SK-N-SH treated with all-trans-retinoic acid at 6 μM for 48 hours (cell line): Measurements from ENCODE around the gene RTN4R.

Experiments
- ATAC-seq: fragments of 200-7000 bp; cut with Tn5 transposase; 3 replicates; pipeline ENCODE4 v1.9.1; 2020; ENCODE audit warnings: mild to moderate bottlenecking, moderate library complexity
- ARNTL ChIP-seq: fragments of 450-650 bp; formaldehyde crosslinking; IDR thresholded peaks from 2 replicates; pipeline ENCODE4 v1.5.0; 2020; ENCODE audit warnings: low read depth, mild to moderate bottlenecking, moderate library complexity, borderline replicate concordance
- BACH2 ChIP-seq: fragments of 250-450 bp; sonication (Bioruptor Pico); IDR thresholded peaks from 2 replicates; pipeline ENCODE4 v1.9.0; 2021; ENCODE audit warnings: mild to moderate bottlenecking, borderline replicate concordance
- ESRRG ChIP-seq: fragments of 250-450 bp; sonication (Bioruptor Pico); IDR thresholded peaks from 2 replicates; pipeline ENCODE4 v1.6.1; 2021; ENCODE audit warnings: mild to moderate bottlenecking
- ISL1 ChIP-seq: fragments of 250-450 bp; sonication (Bioruptor Pico); IDR thresholded peaks from 2 replicates; pipeline ENCODE4 v2.1.2; 2022; ENCODE audit warnings: mild to moderate bottlenecking, moderate library complexity
- OSR1 ChIP-seq: fragments of 250-450 bp; sonication (Bioruptor Pico); IDR thresholded peaks from 2 replicates; pipeline ENCODE4 v1.8.0; 2022; ENCODE audit warnings: moderate library complexity, mild to moderate bottlenecking, inconsistent platforms
- PPARA ChIP-seq: fragments of 250-450 bp; sonication (Bioruptor Pico); IDR thresholded peaks from 2 replicates; pipeline ENCODE4 v1.5.0; 2020; ENCODE audit warnings: mild to moderate bottlenecking, borderline replicate concordance
- SNAI2 ChIP-seq: fragments of 250-450 bp; sonication (Bioruptor Pico); IDR thresholded peaks from 2 replicates; pipeline ENCODE4 v1.5.0; 2020; ENCODE audit warnings: mild to moderate bottlenecking, moderate library complexity
- TCF4 ChIP-seq: fragments of 250-450 bp; sonication (Bioruptor Pico); IDR thresholded peaks from 2 replicates; pipeline ENCODE4 v1.8.0; 2021; ENCODE audit warnings: mild to moderate bottlenecking, moderate library complexity, borderline replicate concordance
- TOX ChIP-seq: fragments of 250-450 bp; sonication (Bioruptor Pico); IDR thresholded peaks from 2 replicates; pipeline ENCODE4 v1.8.0; 2021; ENCODE audit warnings: mild to moderate bottlenecking, moderate library complexity, borderline replicate concordance
- ZC3H10 ChIP-seq: fragments of 250-450 bp; sonication (Bioruptor Pico); IDR thresholded peaks from 2 replicates; pipeline ENCODE4 v1.5.1; 2021; ENCODE audit warnings: mild to moderate bottlenecking, moderate library complexity
- ZFP3 ChIP-seq: fragments of 250-450 bp; sonication (Bioruptor Pico); IDR thresholded peaks from 2 replicates; pipeline ENCODE4 v1.5.0; 2020; ENCODE audit warnings: mild to moderate bottlenecking, moderate library complexity
- ZFP30 ChIP-seq: fragments of 450-650 bp; formaldehyde crosslinking; IDR thresholded peaks from 2 replicates; pipeline ENCODE4 v1.5.0; 2022; ENCODE audit warnings: mild to moderate bottlenecking, moderate library complexity
- ZNF565 ChIP-seq: fragments of 450-650 bp; formaldehyde crosslinking; conservative IDR thresholded peaks from 2 replicates; pipeline ENCODE4 v1.5.0; 2020; ENCODE audit warnings: low read depth, mild to moderate bottlenecking, moderate library complexity
- ZNF70 ChIP-seq: fragments of 450-650 bp; formaldehyde crosslinking; IDR thresholded peaks from 2 replicates; pipeline ENCODE4 v1.5.0; 2020; ENCODE audit warnings: mild to moderate bottlenecking, moderate library complexity
- ZNF8 ChIP-seq: fragments of 450-650 bp; formaldehyde crosslinking; IDR thresholded peaks from 2 replicates; pipeline ENCODE4 v1.5.0; 2020; ENCODE audit warnings: mild to moderate bottlenecking, moderate library complexity
- TF ChIP-seq, protein P1 (sequence below): fragments of 250-450 bp; sonication (Bioruptor Pico); IDR thresholded peaks from 2 replicates; pipeline ENCODE4 v1.5.1; 2021; ENCODE audit warnings: mild to moderate bottlenecking, moderate library complexity
- TF ChIP-seq, protein P2 (sequence below): fragments of 250-450 bp; sonication (Bioruptor Pico); IDR thresholded peaks from 2 replicates; pipeline ENCODE4 v1.5.1; 2020; ENCODE audit warnings: low read depth, mild to moderate bottlenecking, moderate library complexity
- TF ChIP-seq, protein P3 (sequence below): fragments of 250-450 bp; sonication (Bioruptor Pico); IDR thresholded peaks from 2 replicates; pipeline ENCODE4 v1.8.0; 2021; ENCODE audit warnings: low read depth, mild to moderate bottlenecking, moderate library complexity, borderline replicate concordance
- TF ChIP-seq, protein P4 (sequence below): fragments of 250-450 bp; sonication (Bioruptor Pico); IDR thresholded peaks from 2 replicates; pipeline ENCODE4 v1.8.0; 2020; ENCODE audit warnings: mild to moderate bottlenecking, moderate library complexity, borderline replicate concordance
- TF ChIP-seq, protein P5 (sequence below): fragments of 250-450 bp; sonication (Bioruptor Pico); IDR thresholded peaks from 2 replicates; pipeline ENCODE4 v1.5.0; 2020; ENCODE audit warnings: mild to moderate bottlenecking, moderate library complexity

RTN4R gene

DNA sequence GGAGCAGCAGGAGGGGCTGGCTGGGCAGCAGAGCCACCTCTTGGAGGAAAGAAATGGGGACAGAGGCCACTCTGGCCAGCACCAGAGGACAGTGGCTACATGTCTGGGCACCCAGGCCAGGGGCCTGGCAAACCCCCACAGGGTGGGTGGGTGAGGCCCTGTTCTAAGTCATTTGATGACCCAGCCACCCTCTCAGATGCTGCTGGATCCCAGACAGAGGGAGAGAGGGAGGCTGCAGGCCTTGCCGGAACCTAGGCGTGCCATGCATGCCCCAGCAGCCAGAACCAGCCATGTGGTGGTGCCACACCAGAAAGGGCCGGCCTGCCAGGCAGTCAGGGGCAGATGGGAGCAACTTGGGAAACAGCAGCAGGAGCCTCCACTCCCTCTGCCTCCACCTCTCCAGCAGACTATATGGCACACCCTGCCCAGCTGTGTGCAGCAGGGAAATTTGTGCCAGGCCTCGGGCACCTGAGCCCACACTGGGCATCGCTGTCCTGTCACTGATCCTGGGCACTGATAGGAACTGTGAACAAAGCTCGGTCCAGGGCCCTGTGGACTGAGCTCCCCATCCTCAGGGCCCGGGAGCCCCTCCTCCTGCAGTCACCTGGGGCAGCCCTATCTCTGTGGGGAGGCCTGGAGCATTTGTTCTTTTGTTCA, 45.2 kb downstream of the RTN4R start:
- TF ChIP-seq ZNF70 (CRISPR knock-in tag) (no peak), ZFP3 (CRISPR knock-in tag) (no peak), ZFP30 (CRISPR knock-in tag) (no peak), TCF4 (CRISPR knock-in tag) (no peak), PPARA (CRISPR knock-in tag) (no peak), BACH2 (CRISPR knock-in tag) (no peak), SNAI2 (CRISPR knock-in tag) (no peak), OSR1 (CRISPR knock-in tag) (no peak), TOX (CRISPR knock-in tag) (no peak), ISL1 (no peak), ESRRG (no peak), ZNF8 (CRISPR knock-in tag) (no peak), ARNTL (CRISPR knock-in tag) (no peak), ZNF565 (CRISPR knock-in tag) (no peak)
- TF ChIP-seq, protein P1, sequence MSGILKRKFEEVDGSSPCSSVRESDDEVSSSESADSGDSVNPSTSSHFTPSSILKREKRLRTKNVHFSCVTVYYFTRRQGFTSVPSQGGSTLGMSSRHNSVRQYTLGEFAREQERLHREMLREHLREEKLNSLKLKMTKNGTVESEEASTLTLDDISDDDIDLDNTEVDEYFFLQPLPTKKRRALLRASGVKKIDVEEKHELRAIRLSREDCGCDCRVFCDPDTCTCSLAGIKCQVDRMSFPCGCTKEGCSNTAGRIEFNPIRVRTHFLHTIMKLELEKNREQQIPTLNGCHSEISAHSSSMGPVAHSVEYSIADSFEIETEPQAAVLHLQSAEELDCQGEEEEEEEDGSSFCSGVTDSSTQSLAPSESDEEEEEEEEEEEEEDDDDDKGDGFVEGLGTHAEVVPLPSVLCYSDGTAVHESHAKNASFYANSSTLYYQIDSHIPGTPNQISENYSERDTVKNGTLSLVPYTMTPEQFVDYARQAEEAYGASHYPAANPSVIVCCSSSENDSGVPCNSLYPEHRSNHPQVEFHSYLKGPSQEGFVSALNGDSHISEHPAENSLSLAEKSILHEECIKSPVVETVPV (CRISPR knock-in tag) = no peak
- TF ChIP-seq, protein P2, sequence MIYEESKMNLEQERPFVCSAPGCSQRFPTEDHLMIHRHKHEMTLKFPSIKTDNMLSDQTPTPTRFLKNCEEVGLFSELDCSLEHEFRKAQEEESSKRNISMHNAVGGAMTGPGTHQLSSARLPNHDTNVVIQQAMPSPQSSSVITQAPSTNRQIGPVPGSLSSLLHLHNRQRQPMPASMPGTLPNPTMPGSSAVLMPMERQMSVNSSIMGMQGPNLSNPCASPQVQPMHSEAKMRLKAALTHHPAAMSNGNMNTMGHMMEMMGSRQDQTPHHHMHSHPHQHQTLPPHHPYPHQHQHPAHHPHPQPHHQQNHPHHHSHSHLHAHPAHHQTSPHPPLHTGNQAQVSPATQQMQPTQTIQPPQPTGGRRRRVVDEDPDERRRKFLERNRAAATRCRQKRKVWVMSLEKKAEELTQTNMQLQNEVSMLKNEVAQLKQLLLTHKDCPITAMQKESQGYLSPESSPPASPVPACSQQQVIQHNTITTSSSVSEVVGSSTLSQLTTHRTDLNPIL (CRISPR knock-in tag) = no peak
- TF ChIP-seq, protein P3, sequence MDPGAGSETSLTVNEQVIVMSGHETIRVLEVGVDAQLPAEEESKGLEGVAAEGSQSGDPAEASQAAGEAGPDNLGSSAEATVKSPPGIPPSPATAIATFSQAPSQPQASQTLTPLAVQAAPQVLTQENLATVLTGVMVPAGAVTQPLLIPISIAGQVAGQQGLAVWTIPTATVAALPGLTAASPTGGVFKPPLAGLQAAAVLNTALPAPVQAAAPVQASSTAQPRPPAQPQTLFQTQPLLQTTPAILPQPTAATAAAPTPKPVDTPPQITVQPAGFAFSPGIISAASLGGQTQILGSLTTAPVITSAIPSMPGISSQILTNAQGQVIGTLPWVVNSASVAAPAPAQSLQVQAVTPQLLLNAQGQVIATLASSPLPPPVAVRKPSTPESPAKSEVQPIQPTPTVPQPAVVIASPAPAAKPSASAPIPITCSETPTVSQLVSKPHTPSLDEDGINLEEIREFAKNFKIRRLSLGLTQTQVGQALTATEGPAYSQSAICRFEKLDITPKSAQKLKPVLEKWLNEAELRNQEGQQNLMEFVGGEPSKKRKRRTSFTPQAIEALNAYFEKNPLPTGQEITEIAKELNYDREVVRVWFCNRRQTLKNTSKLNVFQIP (CRISPR knock-in tag) = no peak
- TF ChIP-seq, protein P4, sequence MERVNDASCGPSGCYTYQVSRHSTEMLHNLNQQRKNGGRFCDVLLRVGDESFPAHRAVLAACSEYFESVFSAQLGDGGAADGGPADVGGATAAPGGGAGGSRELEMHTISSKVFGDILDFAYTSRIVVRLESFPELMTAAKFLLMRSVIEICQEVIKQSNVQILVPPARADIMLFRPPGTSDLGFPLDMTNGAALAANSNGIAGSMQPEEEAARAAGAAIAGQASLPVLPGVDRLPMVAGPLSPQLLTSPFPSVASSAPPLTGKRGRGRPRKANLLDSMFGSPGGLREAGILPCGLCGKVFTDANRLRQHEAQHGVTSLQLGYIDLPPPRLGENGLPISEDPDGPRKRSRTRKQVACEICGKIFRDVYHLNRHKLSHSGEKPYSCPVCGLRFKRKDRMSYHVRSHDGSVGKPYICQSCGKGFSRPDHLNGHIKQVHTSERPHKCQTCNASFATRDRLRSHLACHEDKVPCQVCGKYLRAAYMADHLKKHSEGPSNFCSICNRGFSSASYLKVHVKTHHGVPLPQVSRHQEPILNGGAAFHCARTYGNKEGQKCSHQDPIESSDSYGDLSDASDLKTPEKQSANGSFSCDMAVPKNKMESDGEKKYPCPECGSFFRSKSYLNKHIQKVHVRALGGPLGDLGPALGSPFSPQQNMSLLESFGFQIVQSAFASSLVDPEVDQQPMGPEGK = no peak

DNA sequence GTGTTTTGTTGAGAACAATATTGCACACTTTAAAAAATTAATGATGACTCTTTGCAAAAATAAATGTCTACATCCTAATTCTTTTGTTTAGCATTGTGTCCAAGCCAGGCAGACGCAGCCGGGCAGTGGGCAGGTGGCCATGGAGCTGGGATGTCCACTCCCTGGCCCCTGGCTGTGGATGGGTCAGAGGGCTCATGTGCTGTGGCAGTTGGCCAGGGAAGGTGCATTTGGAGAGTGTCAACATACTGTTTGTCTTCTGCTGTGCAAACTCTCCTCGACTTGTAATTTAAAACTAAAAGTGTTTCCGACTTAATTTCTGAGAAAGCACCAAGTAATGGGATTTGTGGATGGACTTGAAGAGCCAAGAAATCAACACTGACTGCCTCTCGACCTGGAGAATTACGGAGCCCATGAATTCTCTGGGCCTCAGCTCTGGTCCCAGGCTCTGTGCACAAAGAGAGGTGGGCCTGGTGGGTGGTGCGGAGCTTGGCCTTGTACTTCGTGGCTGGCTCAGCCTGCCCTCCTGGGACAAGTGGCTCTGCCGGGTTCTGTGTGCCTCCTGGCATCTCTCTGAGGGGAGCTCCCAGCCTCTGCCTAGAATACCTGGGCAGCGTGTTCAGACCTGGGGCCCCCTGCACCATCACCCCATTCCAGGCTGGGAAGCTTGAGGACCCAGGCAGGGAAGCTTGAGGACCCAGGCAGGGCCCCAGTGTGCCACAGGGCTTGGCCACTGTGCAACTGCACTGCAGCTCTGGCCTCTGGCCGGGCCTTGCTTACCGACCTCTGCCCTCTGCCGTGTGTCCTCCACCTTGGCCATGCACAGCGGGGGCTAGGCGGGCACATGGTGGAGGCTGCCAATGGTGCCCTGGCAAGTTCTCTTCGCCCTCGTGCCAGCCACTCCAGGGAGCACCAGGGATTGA, 46.4 kb downstream of the RTN4R start:
- ATAC-seq = no peak
- TF ChIP-seq ZNF565 (CRISPR knock-in tag) (no peak), TCF4 (CRISPR knock-in tag) (no peak), ZFP30 (CRISPR knock-in tag) (no peak), ZC3H10 (CRISPR knock-in tag) (no peak), BACH2 (CRISPR knock-in tag) (no peak), ISL1 (no peak), TOX (CRISPR knock-in tag) (no peak)
- TF ChIP-seq, protein P1 (CRISPR knock-in tag) = no peak
- TF ChIP-seq, protein P5, sequence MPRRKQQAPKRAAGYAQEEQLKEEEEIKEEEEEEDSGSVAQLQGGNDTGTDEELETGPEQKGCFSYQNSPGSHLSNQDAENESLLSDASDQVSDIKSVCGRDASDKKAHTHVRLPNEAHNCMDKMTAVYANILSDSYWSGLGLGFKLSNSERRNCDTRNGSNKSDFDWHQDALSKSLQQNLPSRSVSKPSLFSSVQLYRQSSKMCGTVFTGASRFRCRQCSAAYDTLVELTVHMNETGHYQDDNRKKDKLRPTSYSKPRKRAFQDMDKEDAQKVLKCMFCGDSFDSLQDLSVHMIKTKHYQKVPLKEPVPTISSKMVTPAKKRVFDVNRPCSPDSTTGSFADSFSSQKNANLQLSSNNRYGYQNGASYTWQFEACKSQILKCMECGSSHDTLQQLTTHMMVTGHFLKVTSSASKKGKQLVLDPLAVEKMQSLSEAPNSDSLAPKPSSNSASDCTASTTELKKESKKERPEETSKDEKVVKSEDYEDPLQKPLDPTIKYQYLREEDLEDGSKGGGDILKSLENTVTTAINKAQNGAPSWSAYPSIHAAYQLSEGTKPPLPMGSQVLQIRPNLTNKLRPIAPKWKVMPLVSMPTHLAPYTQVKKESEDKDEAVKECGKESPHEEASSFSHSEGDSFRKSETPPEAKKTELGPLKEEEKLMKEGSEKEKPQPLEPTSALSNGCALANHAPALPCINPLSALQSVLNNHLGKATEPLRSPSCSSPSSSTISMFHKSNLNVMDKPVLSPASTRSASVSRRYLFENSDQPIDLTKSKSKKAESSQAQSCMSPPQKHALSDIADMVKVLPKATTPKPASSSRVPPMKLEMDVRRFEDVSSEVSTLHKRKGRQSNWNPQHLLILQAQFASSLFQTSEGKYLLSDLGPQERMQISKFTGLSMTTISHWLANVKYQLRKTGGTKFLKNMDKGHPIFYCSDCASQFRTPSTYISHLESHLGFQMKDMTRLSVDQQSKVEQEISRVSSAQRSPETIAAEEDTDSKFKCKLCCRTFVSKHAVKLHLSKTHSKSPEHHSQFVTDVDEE (CRISPR knock-in tag) = no peak
- TF ChIP-seq, protein P4 = no peak
- TF ChIP-seq, protein P3 (CRISPR knock-in tag) = no peak
- TF ChIP-seq, protein P2 (CRISPR knock-in tag) = no peak

More for the DNA sequence above, 45.2 kb downstream of the RTN4R start:
- ATAC-seq = no peak
